ENCODE results near the gene RPTOR.

DNA sequence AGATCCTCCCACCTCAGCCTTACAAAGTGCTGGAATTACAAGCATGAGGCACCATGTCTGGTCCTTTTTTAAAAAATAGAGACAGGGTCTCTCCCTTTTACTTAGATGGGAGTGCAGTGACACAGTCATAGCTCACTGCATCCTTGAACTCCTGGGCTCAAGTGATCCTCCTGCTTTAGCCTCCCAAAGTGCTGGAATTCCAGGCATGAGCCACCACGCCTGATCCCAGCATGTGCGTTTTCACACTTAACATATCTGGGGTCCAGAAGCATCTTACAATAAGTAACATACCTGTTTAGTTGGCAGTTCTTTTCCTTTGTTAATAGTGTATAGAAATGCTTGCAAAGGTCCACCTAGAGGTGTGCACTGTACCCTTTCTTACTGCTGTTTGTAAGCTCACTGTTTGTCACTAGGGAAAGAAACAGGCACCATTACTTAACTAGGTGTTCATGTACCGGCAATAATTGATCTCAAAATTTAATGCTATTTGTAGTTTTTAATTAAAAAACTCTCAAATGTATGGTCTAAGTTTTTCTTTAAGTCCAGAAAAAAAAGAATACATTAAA is 221.7 kb downstream of the RPTOR start:
- TF ChIP-seq CTCF (IDR thresholded peaks at IDR 0.05; ENCODE audit: borderline replicate concordance, extremely low read depth, low read length, poor library complexity, severe bottlenecking): no peak
- TF ChIP-seq EZH2 (IDR thresholded peaks at IDR 0.05; ENCODE audit: borderline replicate concordance, low read depth, low read length, severe bottlenecking): no peak
